ENCODE measurements around the gene CADPS. TPM values are rescaled to one million over a fixed set of nuclear protein-coding genes. Genes with fewer than 3 reads are reported as not detected.

Gene CADPS
- total RNA-seq, 1 experiment from 2014 or later = not detected

DNA sequence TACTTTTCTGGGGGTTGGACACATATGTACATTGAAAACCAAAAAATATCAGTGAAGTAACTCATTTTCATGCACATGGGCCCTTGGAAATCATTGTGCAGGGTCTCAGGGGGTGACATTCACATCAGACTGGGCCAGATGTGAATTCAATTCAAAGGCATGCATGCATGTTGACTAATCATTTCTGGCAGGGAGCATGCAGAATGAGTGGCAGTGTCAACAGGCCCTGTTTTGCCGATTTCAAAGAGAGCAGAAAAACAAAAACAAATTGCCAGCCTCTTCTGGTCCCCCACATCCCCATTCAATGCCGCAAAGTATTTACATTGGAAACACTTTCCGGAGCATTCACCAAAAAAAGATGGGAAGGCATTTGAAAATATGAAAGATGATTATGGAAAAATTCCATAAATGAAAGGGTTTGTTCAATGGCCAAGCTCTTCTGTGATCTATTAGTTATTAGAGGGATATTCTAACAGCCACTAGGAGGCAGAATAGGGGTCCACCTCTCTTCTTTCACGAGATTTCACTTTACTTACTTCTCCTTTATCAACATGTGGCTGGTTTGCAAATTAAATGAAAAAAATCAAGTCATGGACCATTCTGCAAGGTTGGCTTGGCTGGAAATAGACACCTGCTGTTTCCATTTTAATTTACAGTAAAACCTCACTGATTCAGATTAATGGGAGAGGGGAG lies 382.0 kb downstream of the CADPS start:
- Histone ChIP-seq H3K4me3 (ENCODE audit: low read depth in 2 of 2, low read length in 2 of 2) (no peak overlapping the region), H3K27ac (ENCODE audit: low read length) (no peak overlapping the region), H3K9me3 (ENCODE audit: control insufficient read depth, insufficient read depth, low read depth, low read length) (no peaks in the 10 kb centered on the region), H3K4me1 (ENCODE audit: control insufficient read depth, insufficient read depth, low read length) (no peaks in the 10 kb centered on the region), H3K36me3 (ENCODE audit: control insufficient read depth, insufficient read depth, low read length) (no peaks in the 10 kb centered on the region), H3K27me3 (ENCODE audit: control insufficient read depth, insufficient read depth, low read length) (no peaks in the 10 kb centered on the region; the same call in 1 of the 2 replicates)
- no peak for ATAC-seq
- ChIA-PET CTCF (no interaction called here), POLR2A (no interaction called here)
- BruUV-seq (replicated peaks) = no TSS peak
- intact Hi-C loops (cut with micrococcal nuclease; ENCODE audit: unreplicated experiment) (no loop called here), in situ Hi-C loops (cut with HindIII; ENCODE audit: low pct_unique_long_range_greater_than_20kb, low sequenced_read_pairs) (no loop called here)
- no peak for DNase-seq (ENCODE audit: low read depth, low spot score)
- no peak for TF ChIP-seq TCF7L2 (IDR thresholded peaks at IDR 0.05; ENCODE audit: low read depth, low read length)
- TF ChIP-seq, protein P1, sequence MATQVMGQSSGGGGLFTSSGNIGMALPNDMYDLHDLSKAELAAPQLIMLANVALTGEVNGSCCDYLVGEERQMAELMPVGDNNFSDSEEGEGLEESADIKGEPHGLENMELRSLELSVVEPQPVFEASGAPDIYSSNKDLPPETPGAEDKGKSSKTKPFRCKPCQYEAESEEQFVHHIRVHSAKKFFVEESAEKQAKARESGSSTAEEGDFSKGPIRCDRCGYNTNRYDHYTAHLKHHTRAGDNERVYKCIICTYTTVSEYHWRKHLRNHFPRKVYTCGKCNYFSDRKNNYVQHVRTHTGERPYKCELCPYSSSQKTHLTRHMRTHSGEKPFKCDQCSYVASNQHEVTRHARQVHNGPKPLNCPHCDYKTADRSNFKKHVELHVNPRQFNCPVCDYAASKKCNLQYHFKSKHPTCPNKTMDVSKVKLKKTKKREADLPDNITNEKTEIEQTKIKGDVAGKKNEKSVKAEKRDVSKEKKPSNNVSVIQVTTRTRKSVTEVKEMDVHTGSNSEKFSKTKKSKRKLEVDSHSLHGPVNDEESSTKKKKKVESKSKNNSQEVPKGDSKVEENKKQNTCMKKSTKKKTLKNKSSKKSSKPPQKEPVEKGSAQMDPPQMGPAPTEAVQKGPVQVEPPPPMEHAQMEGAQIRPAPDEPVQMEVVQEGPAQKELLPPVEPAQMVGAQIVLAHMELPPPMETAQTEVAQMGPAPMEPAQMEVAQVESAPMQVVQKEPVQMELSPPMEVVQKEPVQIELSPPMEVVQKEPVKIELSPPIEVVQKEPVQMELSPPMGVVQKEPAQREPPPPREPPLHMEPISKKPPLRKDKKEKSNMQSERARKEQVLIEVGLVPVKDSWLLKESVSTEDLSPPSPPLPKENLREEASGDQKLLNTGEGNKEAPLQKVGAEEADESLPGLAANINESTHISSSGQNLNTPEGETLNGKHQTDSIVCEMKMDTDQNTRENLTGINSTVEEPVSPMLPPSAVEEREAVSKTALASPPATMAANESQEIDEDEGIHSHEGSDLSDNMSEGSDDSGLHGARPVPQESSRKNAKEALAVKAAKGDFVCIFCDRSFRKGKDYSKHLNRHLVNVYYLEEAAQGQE (IDR thresholded peaks at IDR 0.05; ENCODE audit: insufficient read depth in 1 of 2, low read depth in 2 of 2, low read length in 1 of 2) = no peak
- TF ChIP-seq, protein P2, sequence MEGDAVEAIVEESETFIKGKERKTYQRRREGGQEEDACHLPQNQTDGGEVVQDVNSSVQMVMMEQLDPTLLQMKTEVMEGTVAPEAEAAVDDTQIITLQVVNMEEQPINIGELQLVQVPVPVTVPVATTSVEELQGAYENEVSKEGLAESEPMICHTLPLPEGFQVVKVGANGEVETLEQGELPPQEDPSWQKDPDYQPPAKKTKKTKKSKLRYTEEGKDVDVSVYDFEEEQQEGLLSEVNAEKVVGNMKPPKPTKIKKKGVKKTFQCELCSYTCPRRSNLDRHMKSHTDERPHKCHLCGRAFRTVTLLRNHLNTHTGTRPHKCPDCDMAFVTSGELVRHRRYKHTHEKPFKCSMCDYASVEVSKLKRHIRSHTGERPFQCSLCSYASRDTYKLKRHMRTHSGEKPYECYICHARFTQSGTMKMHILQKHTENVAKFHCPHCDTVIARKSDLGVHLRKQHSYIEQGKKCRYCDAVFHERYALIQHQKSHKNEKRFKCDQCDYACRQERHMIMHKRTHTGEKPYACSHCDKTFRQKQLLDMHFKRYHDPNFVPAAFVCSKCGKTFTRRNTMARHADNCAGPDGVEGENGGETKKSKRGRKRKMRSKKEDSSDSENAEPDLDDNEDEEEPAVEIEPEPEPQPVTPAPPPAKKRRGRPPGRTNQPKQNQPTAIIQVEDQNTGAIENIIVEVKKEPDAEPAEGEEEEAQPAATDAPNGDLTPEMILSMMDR (IDR thresholded peaks at IDR 0.05) = no peak; the same call in 1 of the 2 replicates
- no peak for TF ChIP-seq POLR2AphosphoS5 (IDR thresholded peaks at IDR 0.05; ENCODE audit: low read depth, low read length)
- TF ChIP-seq SIN3A (IDR thresholded peaks at IDR 0.05; ENCODE audit: borderline replicate concordance, insufficient read depth, low read depth, low read length) = no peak

DNA sequence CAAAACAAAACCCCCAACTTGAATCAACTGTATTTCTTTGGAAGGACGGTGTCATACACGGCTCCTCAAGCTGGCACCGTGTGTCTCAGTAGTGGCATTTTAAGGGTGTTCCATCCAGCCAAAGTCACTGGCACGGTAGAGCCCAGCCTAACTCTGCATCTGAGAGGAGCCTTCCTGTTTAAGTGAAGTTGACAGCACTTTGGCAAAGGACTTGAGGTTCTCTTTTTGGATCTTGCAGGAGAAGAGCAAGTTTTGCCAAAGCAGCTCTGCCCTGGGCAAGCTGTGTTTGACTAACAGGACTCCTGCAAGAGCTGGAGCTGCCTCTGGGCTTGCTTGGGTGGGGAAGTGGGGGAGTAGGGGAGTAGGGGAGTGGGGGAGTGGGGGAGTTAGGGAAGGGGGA lies 392.3 kb downstream of the CADPS start:
- no TSS peak for BruUV-seq (replicated peaks)
- in situ Hi-C loops (cut with HindIII; ENCODE audit: low pct_unique_long_range_greater_than_20kb, low sequenced_read_pairs) (no loop called here), intact Hi-C loops (cut with micrococcal nuclease; ENCODE audit: unreplicated experiment) (no loop called here)
- TF ChIP-seq SIN3A (IDR thresholded peaks at IDR 0.05; ENCODE audit: borderline replicate concordance, insufficient read depth, low read depth, low read length) (no peak), TCF7L2 (IDR thresholded peaks at IDR 0.05; ENCODE audit: low read depth, low read length) (no peak), POLR2AphosphoS5 (IDR thresholded peaks at IDR 0.05; ENCODE audit: low read depth, low read length) (no peak)
- TF ChIP-seq, protein P1 (IDR thresholded peaks at IDR 0.05; ENCODE audit: insufficient read depth in 1 of 2, low read depth in 2 of 2, low read length in 1 of 2) = no peak
- TF ChIP-seq, protein P2 (IDR thresholded peaks at IDR 0.05) = no peak
- Histone ChIP-seq H3K4me1 (ENCODE audit: control insufficient read depth, insufficient read depth, low read length) (no peaks in the 10 kb centered on the region), H3K4me3 (ENCODE audit: low read depth in 2 of 2, low read length in 2 of 2) (no peak overlapping the region), H3K27ac (ENCODE audit: low read length) (no peak overlapping the region), H3K9me3 (ENCODE audit: control insufficient read depth, insufficient read depth, low read depth, low read length) (no peaks in the 10 kb centered on the region), H3K36me3 (ENCODE audit: control insufficient read depth, insufficient read depth, low read length) (no peaks in the 10 kb centered on the region), H3K27me3 (ENCODE audit: control insufficient read depth, insufficient read depth, low read length) (no peaks in the 10 kb centered on the region)
- CTCF ChIA-PET = no interaction called here
- POLR2A ChIA-PET = no interaction called here
- ATAC-seq (no peak), DNase-seq (ENCODE audit: low read depth, low spot score) (no peak)
